Epithelial cell of proximal tubule (primary cell): ENCODE measurements around the gene NAXD. TPM values are rescaled to one million over a fixed set of nuclear protein-coding genes. Genes with fewer than 3 reads are reported as not detected.

Experiments
- DNase-seq: peaks from one replicate; pipeline ENCODE4 v3.0.0-alpha.2; 2011; ENCODE audit warnings: low read depth
- H3K4me3 ChIP-seq: 2 replicates; pipeline ENCODE4 v1.5.1; 2011; ENCODE audit warnings: low read depth, mild to moderate bottlenecking, low read length
- CTCF ChIP-seq: conservative IDR thresholded peaks from 2 replicates; pipeline ENCODE4 v1.5.1; 2012; ENCODE audit warnings: low read depth, mild to moderate bottlenecking, low read length
- total RNA-seq: library from RNA; depleted of rRNA; stranded (reverse); fragments of >200 nt; gene quantifications from 2 replicates; pipeline ENCODE4 v1.2.3, GENCODE V29; 2015

The NAXD gene
- total RNA-seq, 1 donor from 2014 or later, result 16.7 TPM

DNA sequence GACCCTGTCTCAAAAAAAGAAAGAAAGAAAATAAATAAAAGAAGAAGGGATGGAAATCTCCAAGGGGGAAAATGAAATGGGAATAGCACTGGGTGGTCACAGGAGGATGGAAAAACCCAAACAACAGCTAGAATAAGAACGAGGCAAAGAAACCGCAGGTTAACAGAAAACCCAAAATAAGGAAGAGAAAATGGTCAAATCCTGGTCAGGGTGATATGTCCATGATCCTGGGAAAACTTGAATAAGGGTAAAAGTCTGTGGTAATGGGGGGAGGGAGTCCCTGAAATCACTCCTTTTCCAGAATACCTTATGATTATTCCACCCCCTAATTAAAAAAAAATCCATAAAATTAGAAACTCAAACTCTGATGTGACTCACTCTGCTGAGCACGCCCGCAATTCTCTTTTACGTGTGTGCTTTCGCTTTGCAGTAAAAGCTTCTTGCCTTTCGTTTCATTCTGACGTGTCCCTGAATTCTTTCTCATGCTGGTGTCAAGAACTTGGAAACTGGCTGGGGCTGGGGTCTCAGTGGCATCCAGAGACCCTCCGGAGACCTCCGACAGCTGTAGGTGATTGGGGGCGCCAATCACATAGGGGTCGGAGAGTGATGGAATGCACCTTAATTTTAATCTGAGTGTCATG, 4.3 kb upstream of the NAXD start:
- DNase-seq, result no peak
- H3K4me3 ChIP-seq, result peak overlapping the region; percentile 11
- no peak for TF ChIP-seq CTCF

GRCh38 chr13:110615005-110615321, 382 bp upstream of the NAXD start:
- DNase-seq, result no peak
- no peak for TF ChIP-seq CTCF
- H3K4me3 ChIP-seq, result peak overlapping the region; percentile 87

GRCh38 chr13:110616103-110617101, 1.1 kb downstream of the NAXD start:
- DNase-seq, result no peak
- no peak for TF ChIP-seq CTCF
- H3K4me3 ChIP-seq, result peak overlapping the region; percentile 87

DNA sequence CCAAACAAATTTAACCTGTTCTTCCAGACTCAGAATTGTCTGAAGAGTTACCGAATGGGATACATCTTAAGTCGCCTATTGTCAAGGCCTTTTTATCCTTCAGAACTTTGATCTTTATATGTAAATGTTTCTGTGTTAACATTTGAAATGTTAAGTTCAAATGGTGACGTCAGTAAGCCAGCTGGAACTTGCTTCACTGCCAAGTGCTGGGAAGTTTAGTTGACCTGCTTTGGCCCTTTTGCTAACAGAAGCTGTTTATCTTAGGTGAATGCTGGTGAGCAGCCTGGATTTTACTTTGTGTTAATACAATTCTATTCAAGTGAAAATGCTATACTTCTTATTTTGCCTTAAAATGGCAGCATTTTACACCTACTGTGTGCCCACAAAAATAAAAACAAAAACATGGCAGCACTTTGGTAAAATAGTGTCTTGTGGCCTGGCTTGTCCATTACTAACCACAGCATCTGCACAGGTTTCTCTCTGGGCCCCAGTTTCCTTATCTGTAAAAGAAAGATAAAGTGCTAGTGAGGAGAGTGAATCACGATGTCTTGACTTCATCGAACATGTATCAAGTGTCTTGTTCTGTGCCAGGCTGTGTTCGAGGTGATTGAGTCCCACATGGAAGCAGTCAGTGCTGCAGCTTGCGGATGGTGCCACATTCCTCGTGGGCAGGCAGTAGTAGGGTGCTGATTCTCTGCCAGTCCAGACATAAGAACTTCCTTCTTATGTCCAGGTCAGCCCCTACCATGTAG, 2.2 kb downstream of the NAXD start:
- DNase-seq, result peak; percentile 47
- peak overlapping the region; percentile 87 for H3K4me3 ChIP-seq
- no peak for TF ChIP-seq CTCF

GRCh38 chr13:110618167-110618566, 2.8 kb downstream of the NAXD start:
- TF ChIP-seq CTCF, result no peak
- H3K4me3 ChIP-seq, result peak overlapping the region; percentile 12
- no peak for DNase-seq

- DNase-seq, result no peak
- TF ChIP-seq CTCF, result no peak
- H3K4me3 ChIP-seq, result no peak overlapping the region
These were observed 3.4 kb downstream of the NAXD start for GRCh38 chr13:110618780-110619179.
